Caco-2 (cell line): ENCODE data around the gene APH1B. TPM values are rescaled to one million over a fixed set of nuclear protein-coding genes. Genes with fewer than 3 reads are reported as not detected.

Experiments used
- BruUV-seq: library from RNA; stranded (reverse); fragments of 400-500 nt; replicated peaks from 2 replicates; lab custom pipeline; 2021; lab: Mats Ljungman, UMichigan
- CTCF ChIA-PET: fragments of 300-600 bp; sonication (Branson Sonifier 250); formaldehyde crosslinking; loops from one replicate; lab custom pipeline; 2022; ENCODE audit warnings: antibody characterized with exemption; lab: Charles Lee
- POLR2A ChIA-PET: fragments of 300-600 bp; sonication (Branson Sonifier 250); formaldehyde crosslinking; loops from one replicate; lab custom pipeline; 2022; ENCODE audit warnings: antibody characterized with exemption; lab: Charles Lee
- DNase-seq, 2 experiments: peaks; one replicate each; pipeline versions ENCODE4 v3.0.0 to v3.0.0-alpha.2; 2020 to 2022
- H3K27me3 ChIP-seq: replicated peaks from 2 replicates; pipeline ENCODE4 v1.6.0; 2011; ENCODE audit warnings: low read length; ENCODE audit not compliant: control insufficient read depth, insufficient read depth
- H3K36me3 ChIP-seq: 2 replicates; pipeline ENCODE4 v1.5.1; 2011; ENCODE audit warnings: low read length; ENCODE audit not compliant: control insufficient read depth, insufficient read depth
- H3K4me1 ChIP-seq: fragments of 250-450 bp; sonication (Bioruptor Pico); 2 replicates; pipeline ENCODE4 v1.5.1; 2020; ENCODE audit warnings: mild to moderate bottlenecking
- H3K4me3 ChIP-seq: 2 replicates; pipeline ENCODE4 v1.5.1; 2011; ENCODE audit warnings: low read depth, mild to moderate bottlenecking, control low read depth, low read length
- H3K9me3 ChIP-seq: fragments of 250-450 bp; sonication (Bioruptor Pico); 2 replicates; pipeline ENCODE4 v1.5.1; 2020; ENCODE audit warnings: mild to moderate bottlenecking, moderate library complexity
- H3K27ac Mint-ChIP-seq: one replicate; pipeline ENCODE4 v1.8.0; 2022; ENCODE audit warnings: mixed read lengths; ENCODE audit not compliant: unreplicated experiment
- H3K27me3 Mint-ChIP-seq: one replicate; pipeline ENCODE4 v1.8.0; 2022; ENCODE audit warnings: mixed read lengths; ENCODE audit not compliant: insufficient read depth, unreplicated experiment
- H3K36me3 Mint-ChIP-seq: one replicate; pipeline ENCODE4 v1.8.0; 2022; ENCODE audit warnings: mild to moderate bottlenecking, mixed read lengths; ENCODE audit not compliant: insufficient read depth, unreplicated experiment
- H3K4me1 Mint-ChIP-seq: one replicate; pipeline ENCODE4 v1.8.0; 2022; ENCODE audit warnings: low read depth, mixed read lengths; ENCODE audit not compliant: unreplicated experiment
- H3K4me3 Mint-ChIP-seq: one replicate; pipeline ENCODE4 v1.8.0; 2022; ENCODE audit warnings: mild to moderate bottlenecking, moderate library complexity, mixed read lengths; ENCODE audit not compliant: unreplicated experiment
- H3K9me3 Mint-ChIP-seq: one replicate; pipeline ENCODE4 v1.8.0; 2022; ENCODE audit warnings: mixed read lengths; ENCODE audit not compliant: unreplicated experiment
- intact Hi-C: fragments of 100-400 bp; cut with micrococcal nuclease; formaldehyde crosslinking; loops from one replicate; pipeline ENCODE4 v1.10.0; 2022; ENCODE audit not compliant: unreplicated experiment
- total RNA-seq: library from RNA; stranded (reverse); gene quantifications from 2 replicates; pipeline ENCODE4 v1.2.3, GENCODE V29; 2022
- TF ChIP-seq, protein P1 (sequence below), 2 experiments: fragments of 200-600 bp in 1 of 2; IDR thresholded peaks; 1 replicate in 1 of 2; 2 replicates in 1 of 2; pipeline versions ENCODE4 v1.5.1 to v1.8.0; 2011 to 2022; ENCODE audit warnings: antibody characterized with exemption in 1 of 2, control low read depth in 1 of 2, inconsistent platforms in 1 of 2, low read depth in 1 of 2, low read length in 1 of 2, mild to moderate bottlenecking in 1 of 2, moderate library complexity in 1 of 2; ENCODE audit not compliant: insufficient read depth in 1 of 2, severe bottlenecking in 1 of 2, unreplicated experiment in 1 of 2

The APH1B gene
- total RNA-seq, 1 experiment from 2014 or later, result 17.3 TPM

DNA sequence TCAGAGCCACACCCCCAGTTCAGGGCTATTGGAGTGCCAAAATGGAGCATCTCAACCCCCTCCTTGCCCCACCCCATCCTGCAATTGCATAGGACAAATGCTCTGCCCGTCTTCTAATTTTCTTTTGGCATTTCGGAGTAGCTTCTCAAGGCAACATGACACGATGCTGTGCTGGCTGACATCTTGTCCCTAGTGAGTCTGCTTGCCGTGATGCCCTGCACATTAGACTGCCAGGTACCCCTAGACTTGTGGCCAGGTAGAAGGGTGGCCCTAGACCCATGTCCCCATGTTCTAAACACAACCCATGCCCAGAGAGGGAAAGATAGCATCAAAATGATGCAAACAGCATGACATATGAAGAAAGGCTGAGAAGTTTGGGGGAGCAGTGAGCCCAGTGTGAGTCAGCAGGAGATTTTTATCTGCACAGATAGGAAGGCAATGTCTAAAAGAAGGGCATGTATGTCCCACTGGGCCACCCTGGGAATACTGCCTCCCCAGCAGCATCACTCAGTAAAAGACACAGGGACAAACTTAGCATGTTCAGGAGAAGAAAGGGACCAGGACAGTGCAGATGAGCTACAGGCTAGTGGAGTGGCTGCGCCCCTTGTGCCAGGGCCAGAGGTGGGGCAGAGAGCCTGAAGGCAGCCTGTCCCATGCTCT is 67.5 kb downstream of the APH1B start:
- Mint-ChIP-seq H3K36me3 (no peaks in the 10 kb centered on the region), H3K9me3 (no peaks in the 10 kb centered on the region), H3K4me1 (no peaks in the 10 kb centered on the region), H3K4me3 (no peak overlapping the region), H3K27ac (no peak overlapping the region), H3K27me3 (no peaks in the 10 kb centered on the region)
- POLR2A ChIA-PET, result no interaction called here
- BruUV-seq, result no TSS peak
- H3K36me3 ChIP-seq, result no peaks in the 10 kb centered on the region
- CTCF ChIA-PET, result no interaction called here
- H3K9me3 ChIP-seq, result no peaks in the 10 kb centered on the region
- no peaks in the 10 kb centered on the region for H3K4me1 ChIP-seq
- no peak overlapping the region for H3K4me3 ChIP-seq
- DNase-seq, result no peak
- H3K27me3 ChIP-seq, result no peaks in the 10 kb centered on the region
- TF ChIP-seq, protein P1, sequence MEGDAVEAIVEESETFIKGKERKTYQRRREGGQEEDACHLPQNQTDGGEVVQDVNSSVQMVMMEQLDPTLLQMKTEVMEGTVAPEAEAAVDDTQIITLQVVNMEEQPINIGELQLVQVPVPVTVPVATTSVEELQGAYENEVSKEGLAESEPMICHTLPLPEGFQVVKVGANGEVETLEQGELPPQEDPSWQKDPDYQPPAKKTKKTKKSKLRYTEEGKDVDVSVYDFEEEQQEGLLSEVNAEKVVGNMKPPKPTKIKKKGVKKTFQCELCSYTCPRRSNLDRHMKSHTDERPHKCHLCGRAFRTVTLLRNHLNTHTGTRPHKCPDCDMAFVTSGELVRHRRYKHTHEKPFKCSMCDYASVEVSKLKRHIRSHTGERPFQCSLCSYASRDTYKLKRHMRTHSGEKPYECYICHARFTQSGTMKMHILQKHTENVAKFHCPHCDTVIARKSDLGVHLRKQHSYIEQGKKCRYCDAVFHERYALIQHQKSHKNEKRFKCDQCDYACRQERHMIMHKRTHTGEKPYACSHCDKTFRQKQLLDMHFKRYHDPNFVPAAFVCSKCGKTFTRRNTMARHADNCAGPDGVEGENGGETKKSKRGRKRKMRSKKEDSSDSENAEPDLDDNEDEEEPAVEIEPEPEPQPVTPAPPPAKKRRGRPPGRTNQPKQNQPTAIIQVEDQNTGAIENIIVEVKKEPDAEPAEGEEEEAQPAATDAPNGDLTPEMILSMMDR (IDR thresholded peaks at IDR 0.05; ENCODE audit: insufficient read depth in 1 of 2, low read depth in 1 of 2, low read length in 1 of 2, severe bottlenecking in 1 of 2, unreplicated experiment in 1 of 2), result no peak
- intact Hi-C loops, result no loop called here

DNA sequence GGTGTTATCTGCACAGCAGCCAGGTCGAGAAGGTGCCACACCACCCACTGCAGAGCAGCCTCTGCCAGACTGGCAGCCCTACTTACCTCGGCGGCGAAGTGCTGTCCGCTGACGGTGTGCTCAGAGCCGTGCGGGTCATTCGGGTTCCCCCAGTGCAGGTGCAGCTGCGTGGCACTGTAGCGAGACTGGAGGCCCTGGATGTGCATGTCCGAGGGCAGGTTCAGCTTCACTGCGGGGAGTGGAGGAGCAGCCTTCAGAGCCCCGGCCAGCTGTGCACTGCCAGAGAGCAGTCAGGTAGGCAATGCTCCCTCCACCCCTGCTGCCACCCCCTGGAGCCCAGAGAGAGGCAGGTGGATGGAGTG is 68.0 kb downstream of the APH1B start:
- Histone ChIP-seq H3K4me3 (no peak overlapping the region), H3K27me3 (no peaks in the 10 kb centered on the region), H3K36me3 (no peaks in the 10 kb centered on the region), H3K4me1 (no peaks in the 10 kb centered on the region), H3K9me3 (no peaks in the 10 kb centered on the region)
- no peaks in the 10 kb centered on the region for H3K4me1 Mint-ChIP-seq
- no peaks in the 10 kb centered on the region for H3K27me3 Mint-ChIP-seq
- no peak overlapping the region for H3K4me3 Mint-ChIP-seq
- H3K27ac Mint-ChIP-seq, result no peak overlapping the region
- ChIA-PET POLR2A (no interaction called here), CTCF (no interaction called here)
- intact Hi-C loops, result no loop called here
- H3K36me3 Mint-ChIP-seq, result no peaks in the 10 kb centered on the region
- TF ChIP-seq, protein P1 (IDR thresholded peaks at IDR 0.05; ENCODE audit: insufficient read depth in 1 of 2, low read depth in 1 of 2, low read length in 1 of 2, severe bottlenecking in 1 of 2, unreplicated experiment in 1 of 2), result no peak
- no peaks in the 10 kb centered on the region for H3K9me3 Mint-ChIP-seq
- no peak for DNase-seq
- no TSS peak for BruUV-seq

DNA sequence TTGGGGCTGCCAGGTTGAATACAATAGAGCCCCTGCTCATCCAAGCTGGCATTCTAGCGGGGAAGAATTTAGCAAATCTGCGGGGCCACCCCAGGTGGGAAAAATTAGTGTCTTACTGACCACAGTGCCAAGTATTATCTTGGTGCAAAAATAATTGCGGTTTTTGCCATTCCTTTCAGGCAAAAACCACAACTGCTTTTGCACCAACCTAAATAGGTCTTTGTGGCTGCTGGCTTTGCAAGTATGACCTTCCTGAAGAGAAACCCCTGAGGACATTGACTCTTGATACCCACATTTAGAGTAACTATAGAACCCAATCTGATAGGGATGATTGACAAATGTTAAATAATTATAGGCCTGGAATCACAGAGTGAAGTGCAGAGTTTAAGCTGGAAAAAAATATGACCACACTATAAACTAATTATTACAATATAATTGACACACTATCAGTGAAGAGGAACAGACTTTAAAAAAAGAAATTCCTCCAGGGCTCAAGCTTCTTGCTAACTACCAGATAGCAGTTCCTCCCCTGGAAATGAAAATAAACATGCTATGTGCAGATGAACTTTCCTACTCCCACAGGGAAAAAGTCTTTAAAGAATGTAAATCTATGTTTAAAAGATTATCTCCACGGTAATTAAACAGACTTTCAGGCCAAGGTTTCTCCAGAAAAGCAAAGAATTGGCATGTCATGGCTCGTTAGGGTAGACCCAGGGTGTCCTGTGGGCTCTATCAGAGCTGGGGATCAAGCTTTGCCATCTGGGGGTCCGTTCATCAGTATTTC is 69.9 kb downstream of the APH1B start:
- H3K9me3 Mint-ChIP-seq, result no peaks in the 10 kb centered on the region
- ChIA-PET POLR2A (no interaction called here), CTCF (no interaction called here)
- no TSS peak for BruUV-seq
- H3K9me3 ChIP-seq, result no peaks in the 10 kb centered on the region
- no peaks in the 10 kb centered on the region for H3K36me3 ChIP-seq
- intact Hi-C loops, result no loop called here
- no peaks in the 10 kb centered on the region for H3K27me3 Mint-ChIP-seq
- no peaks in the 10 kb centered on the region for H3K4me1 ChIP-seq
- no peak overlapping the region for H3K4me3 Mint-ChIP-seq
- H3K4me3 ChIP-seq, result no peak overlapping the region
- DNase-seq, result no peak
- TF ChIP-seq, protein P1 (IDR thresholded peaks at IDR 0.05; ENCODE audit: insufficient read depth in 1 of 2, low read depth in 1 of 2, low read length in 1 of 2, severe bottlenecking in 1 of 2, unreplicated experiment in 1 of 2), result no peak
- no peak overlapping the region for H3K27ac Mint-ChIP-seq
- no peaks in the 10 kb centered on the region for H3K36me3 Mint-ChIP-seq
- no peaks in the 10 kb centered on the region for H3K4me1 Mint-ChIP-seq
- no peaks in the 10 kb centered on the region for H3K27me3 ChIP-seq
